ENCODE results near the gene TTLL11.

- TF ChIP-seq POLR2A (IDR thresholded peaks at IDR 0.05) = no peak
- TF ChIP-seq CTCF (IDR thresholded peaks at IDR 0.05) = no peak
Observed at GRCh38 chr9:121945849-121946248, 147.3 kb downstream of the TTLL11 start.

All from tibial nerve (tissue), 3 donors.